T-helper 2 cell (primary cell): Measurements from ENCODE around the gene CFAP161.

Source experiments
- DNase-seq, 5 experiments: peaks; one replicate each; pipeline versions ENCODE4 v3.0.0 to v3.0.0-alpha.2; 2012 to 2022

Gene CFAP161

GRCh38 chr15:81185631-81186295, 51.7 kb downstream of the CFAP161 start:
- DNase-seq: no peak

GRCh38 chr15:81188354-81188753, 54.3 kb downstream of the CFAP161 start:
- no peak for DNase-seq

- no peak for DNase-seq
Observed at GRCh38 chr15:81189583-81190283, 55.7 kb downstream of the CFAP161 start.

GRCh38 chr15:81190922-81191507, 56.9 kb downstream of the CFAP161 start:
- no peak for DNase-seq

GRCh38 chr15:81191701-81192100, 57.6 kb downstream of the CFAP161 start:
- no peak for DNase-seq

GRCh38 chr15:81194723-81195122, 60.7 kb downstream of the CFAP161 start:
- no peak for DNase-seq

- DNase-seq: no peak
Observed at GRCh38 chr15:81195339-81195864, 61.3 kb downstream of the CFAP161 start.

GRCh38 chr15:81196576-81197254, 62.6 kb downstream of the CFAP161 start, which contains the start of gene IL16:
IL16 (plus strand) TSS chr15:81196879; CDS start chr15:81225400, 28,521 bp downstream.
- no peak for DNase-seq

- no peak for DNase-seq
Observed at GRCh38 chr15:81197255-81197630, 63.2 kb downstream of the CFAP161 start.

GRCh38 chr15:81197688-81198281, 63.7 kb downstream of the CFAP161 start:
- no peak for DNase-seq
